GM19099 (cell line): Measurements from ENCODE around the gene SRBD1.

Experiments
- POLR2A ChIP-seq: IDR thresholded peaks from 3 replicates; pipeline ENCODE4 v1.6.1; 2011; ENCODE audit warnings: low read depth; ENCODE audit not compliant: insufficient read length; ENCODE audit errors: extremely low read depth

Gene SRBD1

DNA sequence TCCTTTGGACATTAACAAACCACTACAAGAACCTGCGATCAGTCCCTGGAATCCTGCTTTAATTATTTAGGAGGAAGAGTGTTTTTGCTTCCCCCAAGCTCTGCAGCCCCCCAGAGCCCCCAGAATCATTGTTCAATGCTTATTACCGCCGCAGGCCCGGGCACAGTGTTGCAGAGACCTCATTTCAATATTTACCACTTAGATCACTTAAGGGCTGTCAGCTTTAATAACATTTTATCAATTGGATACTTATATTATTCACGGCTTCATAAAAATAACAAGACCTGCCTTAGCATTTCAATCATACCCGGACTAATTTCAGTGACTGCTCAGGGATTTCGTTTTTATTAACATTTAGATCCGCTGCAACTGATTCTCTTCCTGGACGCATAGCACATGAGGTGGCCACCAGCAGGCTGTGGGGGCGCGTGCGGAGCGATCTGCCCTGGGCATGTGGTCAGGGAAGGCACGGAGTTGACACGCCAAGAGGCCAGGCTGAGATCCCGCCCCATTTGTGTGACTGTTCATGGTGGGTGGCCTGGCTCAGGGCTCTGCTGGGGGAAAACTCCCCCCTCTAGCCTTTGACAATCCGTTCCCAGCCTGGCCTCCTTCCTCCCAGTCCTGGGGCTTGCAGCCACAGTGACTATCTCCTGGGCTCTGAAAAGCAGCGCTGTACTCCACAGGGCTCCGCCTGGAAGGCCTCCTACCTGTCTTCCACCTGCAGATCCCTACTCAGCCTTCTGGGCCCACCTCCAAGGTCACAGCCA, 267.6 kb downstream of the SRBD1 start:
- TF ChIP-seq POLR2A, result no peak

GRCh38 chr2:45340318-45340717, 270.7 kb downstream of the SRBD1 start:
- no peak for TF ChIP-seq POLR2A

- no peak for TF ChIP-seq POLR2A
Observed at GRCh38 chr2:45339253-45339652, 271.8 kb downstream of the SRBD1 start.
